Measurements from ENCODE around the gene NDST1. TPM values are rescaled to one million over a fixed set of nuclear protein-coding genes. Genes with fewer than 3 reads are reported as not detected.

The NDST1 gene
- total RNA-seq, 6 donors from 2014 or later = 81.7 to 265 (median 166) TPM

DNA sequence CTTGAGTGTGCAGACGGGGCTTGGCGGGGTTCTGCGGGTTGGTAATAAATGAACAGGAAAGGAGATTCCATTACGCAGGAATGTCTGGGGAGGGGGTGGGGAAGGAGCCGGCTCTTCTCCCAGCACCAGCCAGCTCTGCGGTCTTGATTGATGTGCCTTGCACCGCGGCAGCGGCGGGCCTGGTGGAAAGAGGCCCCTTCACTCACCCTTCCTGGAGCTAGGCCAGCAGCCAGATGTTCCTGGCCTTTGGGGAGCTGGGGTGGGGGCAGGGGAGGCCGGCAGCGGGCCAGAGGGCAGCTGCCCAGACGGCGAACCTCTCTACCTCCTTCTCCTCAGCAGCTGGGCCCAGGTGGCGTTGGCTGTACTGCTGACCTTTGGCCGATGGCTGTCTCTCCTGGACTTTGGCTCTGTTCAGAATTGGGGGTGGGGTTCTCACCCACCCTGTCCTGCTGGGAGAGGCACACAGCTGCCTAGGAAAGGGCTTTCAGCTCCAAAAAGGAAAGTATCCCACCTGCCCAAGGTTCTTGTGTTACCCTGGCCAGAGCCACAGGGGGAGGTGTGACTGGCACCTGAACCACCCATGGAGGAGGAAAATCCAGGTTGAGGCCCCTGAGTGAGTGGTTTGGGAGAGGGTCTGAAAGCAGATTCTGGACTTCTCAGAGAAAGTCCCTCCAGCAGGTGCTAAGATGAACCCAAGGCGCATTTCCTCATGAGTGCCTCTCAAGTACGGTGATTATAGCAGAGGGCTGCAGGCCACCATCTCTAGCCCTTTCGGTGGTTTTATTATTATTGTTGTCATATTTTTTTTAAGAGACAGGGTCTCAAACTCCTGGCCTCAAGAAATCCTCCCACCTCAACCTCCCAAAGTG, 74.5 kb downstream of the NDST1 start:
- Histone ChIP-seq H3K9me3 (no peaks in the 10 kb centered on the region), H3K27me3 (no peaks in the 10 kb centered on the region), H3K4me3 (no peak overlapping the region), H3K4me1 (peaks cover 5 to 11% (median 7%) of the 10 kb centered on the region in 4 donors), H3K27ac (no peak overlapping the region), H3K36me3 (no peaks in the 10 kb centered on the region)
- 36 to 84% methylated on average over 3 to 19 of the region's 19 CpGs for WGBS, 2 donors
- DNase-seq = peak in 1 of 2 donors; percentile 86
- TF ChIP-seq, protein P1, sequence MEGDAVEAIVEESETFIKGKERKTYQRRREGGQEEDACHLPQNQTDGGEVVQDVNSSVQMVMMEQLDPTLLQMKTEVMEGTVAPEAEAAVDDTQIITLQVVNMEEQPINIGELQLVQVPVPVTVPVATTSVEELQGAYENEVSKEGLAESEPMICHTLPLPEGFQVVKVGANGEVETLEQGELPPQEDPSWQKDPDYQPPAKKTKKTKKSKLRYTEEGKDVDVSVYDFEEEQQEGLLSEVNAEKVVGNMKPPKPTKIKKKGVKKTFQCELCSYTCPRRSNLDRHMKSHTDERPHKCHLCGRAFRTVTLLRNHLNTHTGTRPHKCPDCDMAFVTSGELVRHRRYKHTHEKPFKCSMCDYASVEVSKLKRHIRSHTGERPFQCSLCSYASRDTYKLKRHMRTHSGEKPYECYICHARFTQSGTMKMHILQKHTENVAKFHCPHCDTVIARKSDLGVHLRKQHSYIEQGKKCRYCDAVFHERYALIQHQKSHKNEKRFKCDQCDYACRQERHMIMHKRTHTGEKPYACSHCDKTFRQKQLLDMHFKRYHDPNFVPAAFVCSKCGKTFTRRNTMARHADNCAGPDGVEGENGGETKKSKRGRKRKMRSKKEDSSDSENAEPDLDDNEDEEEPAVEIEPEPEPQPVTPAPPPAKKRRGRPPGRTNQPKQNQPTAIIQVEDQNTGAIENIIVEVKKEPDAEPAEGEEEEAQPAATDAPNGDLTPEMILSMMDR (IDR thresholded peaks at IDR 0.05) = no peak
- TF ChIP-seq POLR2AphosphoS5 (IDR thresholded peaks at IDR 0.05) = peak in 1 of 2 donors; percentile 45
- ATAC-seq (ENCODE audit: low FRiP score in 2 of 2) = peak in 1 of 2 donors; percentile 30

DNA sequence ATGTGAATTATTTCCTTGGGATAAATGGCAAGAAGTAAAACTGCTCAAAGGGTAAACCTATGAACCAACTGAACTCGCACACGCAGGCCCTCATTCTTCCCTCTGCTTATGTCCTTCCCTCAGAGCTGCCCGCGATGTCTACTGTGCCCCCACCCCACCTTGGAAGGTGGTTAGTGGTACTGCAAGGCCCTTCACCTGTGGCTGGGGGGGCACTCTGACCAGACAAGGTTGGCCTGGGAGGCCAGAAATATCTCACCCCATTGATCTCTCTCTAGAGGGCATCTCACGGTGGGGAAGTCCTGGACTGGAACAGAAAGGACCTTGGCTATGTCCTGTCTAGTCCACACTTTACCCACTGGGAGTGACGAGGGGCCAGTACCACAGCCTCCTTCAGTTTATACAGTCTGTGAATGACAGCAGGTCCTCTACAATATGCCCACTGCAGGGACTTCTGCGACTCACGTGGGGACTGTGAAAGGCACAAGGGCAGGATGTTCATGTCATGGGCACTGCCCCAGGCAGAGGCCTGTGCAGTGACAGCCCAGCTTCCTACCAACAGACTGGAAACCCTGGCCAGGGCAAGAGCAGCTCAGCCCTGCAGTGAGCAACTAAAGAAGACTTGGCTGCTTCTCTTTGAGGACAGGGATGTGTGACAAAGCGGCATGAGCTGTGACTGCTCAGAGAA, 75.8 kb downstream of the NDST1 start:
- Histone ChIP-seq H3K27me3 (no peaks in the 10 kb centered on the region), H3K4me1 (peaks cover 5 to 11% (median 7%) of the 10 kb centered on the region in 4 donors), H3K4me3 (no peak overlapping the region), H3K9me3 (no peaks in the 10 kb centered on the region), H3K27ac (no peak overlapping the region), H3K36me3 (no peaks in the 10 kb centered on the region)
- TF ChIP-seq, protein P1 (IDR thresholded peaks at IDR 0.05) = no peak
- TF ChIP-seq EP300 (IDR thresholded peaks at IDR 0.05) = no peak
- no peak for TF ChIP-seq POLR2A (IDR thresholded peaks at IDR 0.05)
- no peak for TF ChIP-seq POLR2AphosphoS5 (IDR thresholded peaks at IDR 0.05)
- no peak for DNase-seq
- 50 to 85% methylated on average over 6 to 9 of the region's 9 CpGs for WGBS, 2 donors
- ATAC-seq (ENCODE audit: low FRiP score in 2 of 2) = no peak

DNA sequence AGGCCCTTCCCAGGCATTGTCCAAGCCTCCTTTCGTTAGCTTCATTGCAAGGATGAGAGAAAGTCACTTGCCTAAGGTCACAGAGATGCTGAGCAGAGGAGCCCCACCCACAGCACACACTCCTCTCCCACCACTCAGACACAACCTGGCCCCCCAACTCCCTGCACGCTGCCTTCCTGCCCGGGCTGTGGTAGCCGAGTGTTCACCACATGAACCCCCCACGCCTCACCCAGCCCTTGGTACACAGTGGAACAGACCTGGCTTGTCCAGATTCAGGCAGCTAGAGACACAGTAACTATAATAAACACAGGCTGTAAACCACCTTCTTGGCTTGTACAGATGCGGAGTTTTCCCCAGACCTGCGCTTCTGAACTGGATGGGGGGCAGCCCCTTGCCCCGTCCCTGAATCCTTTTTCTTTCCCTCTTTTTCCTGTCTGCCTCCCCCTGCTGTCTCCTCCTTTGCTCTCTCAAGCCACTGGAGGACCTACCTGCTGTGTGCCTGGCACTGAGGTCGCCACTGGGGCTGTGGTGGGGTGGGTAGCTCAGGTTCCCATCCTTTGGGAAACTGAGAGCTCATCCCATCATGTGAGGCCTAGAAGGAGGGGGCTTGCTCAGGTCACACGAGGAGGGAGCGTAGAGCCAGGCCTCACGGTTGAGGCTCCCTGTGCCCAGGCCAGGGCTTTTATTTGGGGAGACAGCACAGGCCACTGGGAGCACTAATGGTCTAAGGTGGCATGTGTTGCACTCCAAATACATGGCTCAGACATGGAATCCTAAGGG, 76.8 kb downstream of the NDST1 start:
- H3K27me3 ChIP-seq = no peaks in the 10 kb centered on the region
- H3K4me1 ChIP-seq = peaks cover 8 to 12% (median 10%) of the 10 kb centered on the region in 4 donors
- no peaks in the 10 kb centered on the region for H3K9me3 ChIP-seq
- H3K4me3 ChIP-seq = no peak overlapping the region
- TF ChIP-seq POLR2AphosphoS5 (IDR thresholded peaks at IDR 0.05) (no peak), EP300 (IDR thresholded peaks at IDR 0.05) (no peak), POLR2A (IDR thresholded peaks at IDR 0.05) (no peak)
- TF ChIP-seq, protein P1 (IDR thresholded peaks at IDR 0.05) = no peak
- DNase-seq = no peak
- WGBS, 2 donors = 88 to 94% methylated on average over 12 of the region's 12 CpGs
- ATAC-seq (ENCODE audit: low FRiP score in 2 of 2) = no peak
- H3K36me3 ChIP-seq = no peaks in the 10 kb centered on the region
- no peak overlapping the region for H3K27ac ChIP-seq

DNA sequence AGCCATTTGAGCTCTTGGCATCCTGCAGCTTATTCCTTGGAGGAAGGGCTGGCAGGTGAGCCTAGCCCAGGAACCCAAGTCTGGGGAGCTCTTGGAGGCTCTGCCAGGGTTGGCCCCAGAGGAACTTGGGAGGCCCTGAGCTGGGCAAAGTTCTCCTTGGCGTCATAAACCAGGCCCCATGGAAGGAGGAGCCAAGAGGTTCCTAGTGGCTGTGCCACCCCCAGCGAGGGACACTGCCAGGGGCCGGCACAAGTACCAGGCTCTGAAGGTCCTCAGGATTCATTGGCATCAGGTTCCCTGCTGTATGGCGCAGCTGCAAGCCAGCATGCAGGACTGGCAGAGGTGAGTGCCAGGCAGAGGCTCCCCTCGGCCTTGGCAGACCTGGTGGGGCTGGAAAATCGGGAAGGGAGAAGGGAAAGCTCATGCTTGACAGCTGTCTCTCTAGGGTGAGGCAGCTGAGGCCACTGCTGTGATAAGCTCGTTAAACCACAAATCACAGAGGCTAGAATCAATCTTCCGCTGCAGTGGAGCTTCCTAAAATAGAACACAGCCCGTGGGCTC, 77.9 kb downstream of the NDST1 start:
- Histone ChIP-seq H3K27ac (no peak overlapping the region), H3K9me3 (no peaks in the 10 kb centered on the region), H3K4me3 (no peak overlapping the region), H3K27me3 (no peaks in the 10 kb centered on the region), H3K4me1 (peaks cover 12 to 21% (median 19%) of the 10 kb centered on the region in 4 donors), H3K36me3 (no peaks in the 10 kb centered on the region)
- TF ChIP-seq POLR2AphosphoS5 (IDR thresholded peaks at IDR 0.05) (no peak), POLR2A (IDR thresholded peaks at IDR 0.05) (no peak), EP300 (IDR thresholded peaks at IDR 0.05) (no peak)
- ATAC-seq (ENCODE audit: low FRiP score in 2 of 2) (no peak), DNase-seq (peak in 1 of 2 donors; percentile 42)
- WGBS, 2 donors = 69 to 76% methylated on average over 7 to 9 of the region's 9 CpGs
